Activated CD4-positive, CD25-positive, alpha-beta regulatory T cell treated with anti-CD3 and anti-CD28 coated beads, Interleukin-2, amount 50 U/mL, for 16 hours (primary cell): Measurements from ENCODE around the gene ARFGAP2.
"Not testable (repeated sequence)": the region's sequence is repeated elsewhere in the genome, so short reads cannot be mapped to it uniquely, and the experiment has no call there.

Experiments used
- DNase-seq: peaks from one replicate; pipeline ENCODE4 v3.0.0-alpha.2; 2020; ENCODE audit warnings: low read depth, low spot score

Gene ARFGAP2

DNA sequence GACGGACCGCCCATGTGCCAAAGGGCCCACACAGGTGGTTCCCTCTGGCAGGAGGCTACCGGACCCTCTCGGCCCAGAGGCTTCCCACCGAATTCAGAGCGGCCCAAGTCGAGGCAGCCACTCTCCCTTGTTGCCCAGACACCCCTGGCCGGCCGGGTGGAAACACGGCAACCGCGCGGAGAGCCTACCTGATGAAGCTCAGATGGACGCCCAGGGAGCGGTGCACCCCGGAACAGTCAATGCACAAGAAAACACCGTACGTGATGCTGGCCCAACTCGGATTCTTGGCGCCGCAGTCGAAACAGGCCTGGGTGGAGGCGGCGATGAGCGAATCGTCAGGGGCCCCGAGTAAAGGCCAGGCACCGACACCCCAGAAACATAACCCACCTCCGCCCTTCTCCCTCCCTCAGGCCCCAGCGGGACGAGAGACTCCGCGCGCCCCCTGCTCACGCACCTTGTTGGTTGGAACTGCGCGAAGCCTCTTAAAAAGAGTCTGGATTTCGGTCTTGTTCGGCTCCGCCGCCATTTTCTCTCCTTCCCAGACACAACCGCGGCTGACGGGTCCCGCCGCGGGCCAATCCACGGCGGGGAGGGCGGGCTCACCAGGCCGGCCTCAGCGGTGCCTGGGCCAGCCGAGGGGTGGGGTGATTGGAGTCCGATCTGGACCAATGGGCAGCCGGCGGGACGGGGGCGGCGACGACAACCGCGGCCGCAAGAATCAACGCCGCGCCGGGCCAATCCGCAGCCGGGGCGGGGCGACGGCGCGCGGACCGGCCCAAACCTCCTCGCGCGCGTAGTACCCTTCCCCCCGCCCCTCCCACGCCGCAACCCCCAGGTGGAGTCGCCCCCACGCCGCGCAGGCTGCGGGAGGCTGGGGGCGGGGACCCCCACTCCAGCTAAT, at the start of gene ARFGAP2:
ARFGAP2 (minus strand) TSS at position 552 of the 901 bp plus-strand sequence; CDS start at position 526, 26 bp downstream.
- peak; percentile 92 for DNase-seq

DNA sequence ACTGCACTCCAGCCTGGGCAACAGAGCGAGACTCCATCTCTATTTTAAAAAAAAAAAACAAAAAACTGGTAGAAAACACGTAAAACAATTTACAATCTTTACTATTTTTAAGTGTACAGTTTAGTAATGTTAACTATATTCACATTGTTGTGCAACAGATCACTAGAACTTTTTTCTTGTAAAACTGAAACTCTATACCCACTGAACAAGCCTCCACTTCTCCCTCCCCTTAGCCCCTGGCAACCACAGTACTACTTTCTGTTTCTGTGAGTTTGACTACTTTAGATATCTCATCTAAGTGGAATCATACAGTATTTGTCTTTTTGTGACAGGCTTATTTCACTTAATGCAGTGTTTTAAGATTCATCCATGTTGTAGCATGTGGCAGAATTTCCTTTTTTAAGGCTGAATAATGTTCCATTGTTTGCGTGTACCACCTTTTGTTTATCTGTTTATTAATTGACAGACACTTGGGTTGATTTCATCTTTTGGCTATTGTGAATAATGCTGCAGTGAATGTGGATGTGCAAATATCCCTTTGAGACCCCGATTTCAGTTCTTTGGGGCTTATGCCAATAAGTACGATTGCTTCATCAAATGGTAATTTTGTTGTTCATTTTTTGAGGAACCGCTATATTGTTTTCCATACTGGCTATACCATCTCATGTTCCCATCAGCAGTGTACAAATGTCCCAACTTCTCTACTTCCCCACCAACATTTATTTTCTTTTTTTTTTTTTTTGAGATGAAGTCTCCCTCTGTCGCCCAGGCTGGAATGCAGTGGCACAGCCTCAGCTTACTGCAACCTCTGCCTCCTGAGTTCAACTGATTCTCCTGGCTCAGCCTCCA, 49.1 kb upstream of the ARFGAP2 start:
- no peak for DNase-seq

GRCh38 chr11:47222696-47223095, 46.0 kb upstream of the ARFGAP2 start:
- no peak for DNase-seq

GRCh38 chr11:47220401-47220821, 43.7 kb upstream of the ARFGAP2 start:
- DNase-seq: no peak

DNA sequence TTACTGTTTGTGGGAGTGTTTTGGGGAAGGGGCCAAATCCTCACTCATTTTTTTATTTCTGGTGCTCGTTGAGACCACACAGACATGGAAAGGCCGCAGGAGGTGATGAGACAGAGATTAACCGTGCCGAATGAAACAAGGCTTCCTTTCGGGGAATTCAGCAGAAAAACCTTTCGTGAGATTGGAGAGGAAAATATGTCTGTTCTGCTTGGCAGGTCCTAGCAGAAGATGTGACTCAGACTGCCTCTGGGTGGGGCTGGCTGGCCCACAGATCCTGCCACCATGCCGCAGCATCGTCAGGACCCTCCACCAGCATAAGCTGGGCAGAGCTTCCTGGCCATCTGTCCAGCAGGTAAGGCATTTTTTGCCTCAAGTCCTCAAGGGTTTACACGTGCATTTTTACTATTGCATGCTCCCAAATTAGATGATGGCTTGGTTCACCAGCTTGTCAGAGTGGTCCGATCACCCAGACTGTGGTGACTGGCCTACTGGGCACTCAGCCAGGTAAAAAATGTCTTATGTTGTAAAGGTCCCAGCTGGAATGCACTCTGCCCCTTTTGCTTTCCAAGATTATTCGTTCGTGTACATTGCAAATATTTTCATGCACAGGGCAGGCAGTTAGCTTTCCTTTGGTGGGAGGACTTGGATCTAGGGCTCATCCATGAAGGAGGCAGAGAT, 39.6 kb upstream of the ARFGAP2 start:
- DNase-seq: peak; percentile 38

DNA sequence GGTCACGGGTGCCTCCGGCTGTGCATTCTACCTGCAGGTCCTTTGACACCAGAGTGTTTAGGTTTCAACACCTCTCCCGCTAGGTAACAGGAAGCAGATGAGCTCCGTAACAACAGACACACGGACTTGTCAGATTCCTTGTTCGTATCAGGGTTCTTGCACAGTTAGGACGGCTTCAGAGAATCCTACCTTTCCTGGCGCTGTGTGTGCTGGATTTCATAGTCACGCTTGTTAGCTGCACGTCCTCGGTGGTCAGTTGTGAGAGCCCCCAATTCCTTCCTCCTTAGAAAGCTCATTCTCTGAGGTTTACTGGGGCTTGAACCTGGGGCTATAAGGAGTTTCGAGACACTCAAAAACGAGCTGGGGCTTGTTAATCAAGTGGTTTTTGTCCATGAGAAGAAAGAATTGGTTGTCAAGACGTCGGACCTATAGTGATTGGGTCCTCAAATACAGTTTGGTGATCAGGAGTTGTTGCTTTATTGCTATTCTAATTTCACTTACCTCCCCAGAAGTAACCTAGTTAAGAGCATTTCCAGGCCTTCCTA, 38.8 kb upstream of the ARFGAP2 start:
- DNase-seq: no peak

DNA sequence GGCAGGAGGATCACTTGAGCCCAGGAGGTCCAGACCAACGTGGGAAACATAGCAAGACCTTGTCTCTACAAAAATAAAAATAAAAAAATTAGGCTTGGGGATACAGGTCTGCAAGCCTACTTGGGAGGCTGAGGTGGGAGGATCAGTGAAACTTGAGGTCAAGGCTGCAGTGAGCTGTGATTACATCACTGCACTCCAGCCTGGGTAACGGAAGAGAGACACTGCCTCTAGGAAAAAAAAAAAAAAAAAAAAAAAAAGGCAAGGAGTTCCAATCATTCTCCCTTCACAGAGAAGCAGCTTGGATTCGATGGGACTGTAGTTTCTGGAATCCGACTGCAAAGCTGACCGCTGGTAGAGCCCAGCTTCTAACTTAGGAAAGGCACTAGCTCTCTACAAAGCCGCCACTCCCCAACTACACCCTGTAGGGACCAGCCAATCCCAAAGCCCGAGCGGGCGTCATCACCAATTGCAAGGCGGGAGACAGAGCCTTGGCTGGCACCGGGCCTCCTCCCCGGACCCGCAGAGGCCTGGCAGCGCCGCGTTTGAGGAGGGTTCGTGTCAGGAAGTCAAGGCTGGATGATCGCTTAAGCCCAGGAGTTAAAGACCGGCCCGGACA, 37.4 kb upstream of the ARFGAP2 start:
- DNase-seq: peak; percentile 72

GRCh38 chr11:47212938-47213337, 36.3 kb upstream of the ARFGAP2 start:
- DNase-seq: no peak

- DNase-seq: no peak
Observed at GRCh38 chr11:47208628-47209027, 31.9 kb upstream of the ARFGAP2 start.

DNA sequence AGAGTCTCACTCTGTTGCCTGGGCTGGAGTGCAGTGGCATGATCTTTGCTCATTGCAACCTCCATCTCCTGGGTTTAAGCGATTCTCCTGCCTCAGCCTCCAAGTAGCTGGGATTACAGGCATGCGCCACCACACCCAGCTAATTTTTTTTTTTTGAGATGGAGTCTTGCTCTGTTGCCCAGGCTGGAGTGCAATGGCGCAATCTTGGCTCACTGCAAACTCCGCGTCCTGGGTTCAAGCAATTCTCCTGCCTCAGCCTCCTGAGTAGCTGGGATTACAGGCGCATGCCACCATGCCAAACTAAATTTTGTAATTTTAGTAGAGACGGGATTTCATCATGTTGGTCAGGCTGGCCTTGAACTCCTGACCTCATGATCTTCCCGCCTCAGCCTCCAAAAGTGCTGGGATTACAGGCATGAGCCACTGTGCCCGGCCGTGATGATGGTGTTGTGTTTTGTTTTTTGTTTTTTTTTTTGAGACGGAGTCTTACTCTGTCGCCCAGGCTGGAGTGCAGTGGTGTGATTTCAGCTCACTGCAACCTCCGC, 31.4 kb upstream of the ARFGAP2 start:
- not testable (repeated sequence) for DNase-seq

DNA sequence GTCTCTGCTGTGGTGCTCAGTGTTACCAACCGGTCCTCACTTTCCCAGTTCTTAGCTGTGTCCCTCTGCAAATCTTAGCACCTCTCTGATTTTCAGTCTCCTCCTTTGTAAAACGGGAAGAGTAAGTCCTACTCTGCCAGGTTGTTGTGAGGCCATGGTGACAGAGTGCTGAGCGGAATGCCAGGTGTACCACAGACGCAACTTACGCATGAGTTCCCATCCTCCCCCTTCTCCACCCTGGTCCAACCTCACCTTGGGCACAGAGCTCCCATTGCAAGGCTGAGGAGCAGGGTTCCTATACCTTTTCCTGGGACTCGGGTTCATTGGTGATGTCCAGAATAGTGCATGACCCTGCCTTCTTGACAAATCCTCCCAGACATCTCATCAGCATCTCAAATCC, 30.8 kb upstream of the ARFGAP2 start:
- no peak for DNase-seq

GRCh38 chr11:47206577-47206976, 29.9 kb upstream of the ARFGAP2 start:
- DNase-seq: not testable (repeated sequence)

GRCh38 chr11:47204637-47204989, 27.9 kb upstream of the ARFGAP2 start:
- DNase-seq: no peak

GRCh38 chr11:47202576-47202975, 25.9 kb upstream of the ARFGAP2 start:
- no peak for DNase-seq

DNA sequence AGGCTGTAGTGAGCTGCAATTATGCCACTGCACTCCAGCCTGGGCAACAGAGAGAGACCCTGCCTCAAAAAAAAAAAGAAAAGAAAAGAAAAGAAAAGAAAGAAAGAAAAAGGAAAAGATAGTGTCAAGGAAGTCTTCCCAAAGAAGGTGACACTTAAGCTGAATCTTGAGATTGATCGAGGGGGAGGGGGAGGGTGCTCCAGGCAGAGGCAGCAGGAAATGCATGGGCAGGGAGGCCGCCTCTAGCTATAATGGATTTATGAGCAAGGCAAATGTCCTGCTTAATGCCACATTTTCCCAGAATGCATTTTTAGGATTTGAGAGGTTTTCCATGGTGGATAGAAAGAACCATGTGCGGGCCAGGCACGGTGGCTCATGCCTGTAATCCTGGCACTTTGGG, 24.3 kb upstream of the ARFGAP2 start:
- no peak for DNase-seq

GRCh38 chr11:47198161-47198560, 21.5 kb upstream of the ARFGAP2 start:
- not testable (repeated sequence) for DNase-seq

DNA sequence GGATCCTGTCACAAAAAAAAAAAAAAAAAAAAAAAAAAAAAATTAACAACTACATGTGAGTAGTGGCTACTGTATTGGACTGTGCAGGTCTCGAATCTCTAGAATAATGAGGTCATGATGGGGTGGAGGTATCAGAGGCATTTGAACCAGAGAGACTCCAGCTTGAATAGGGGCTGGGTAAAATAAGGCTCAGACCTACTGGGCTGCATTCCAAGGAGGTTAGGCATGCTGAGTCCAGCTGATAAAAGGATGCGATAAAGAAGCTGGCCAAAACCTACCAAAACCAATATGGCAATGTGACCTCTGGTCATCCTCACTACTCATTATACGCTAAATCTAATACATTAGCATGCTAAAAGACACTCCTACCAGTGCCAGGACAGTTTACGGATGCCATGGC, 15.4 kb upstream of the ARFGAP2 start:
- DNase-seq: no peak

GRCh38 chr11:47191137-47191536, 14.5 kb upstream of the ARFGAP2 start:
- not testable (repeated sequence) for DNase-seq

GRCh38 chr11:47189100-47189834, 12.6 kb upstream of the ARFGAP2 start:
- no peak for DNase-seq

- DNase-seq: no peak
Observed at GRCh38 chr11:47188259-47188658, 11.6 kb upstream of the ARFGAP2 start.
